Transverse colon (tissue), 4 donors: ENCODE measurements around the gene IFI35.

Experiments
- POLR2A ChIP-seq: fragments of 450-650 bp; IDR thresholded peaks from one replicate; pipeline ENCODE4 v1.6.1; 2016; ENCODE audit warnings: antibody characterized with exemption, mild to moderate bottlenecking, moderate library complexity
- POLR2AphosphoS5 ChIP-seq, 3 donors: sonication (generic); formaldehyde crosslinking; IDR thresholded peaks; one replicate each; pipeline ENCODE4 v1.6.1; 2016; ENCODE audit warnings: antibody characterized with exemption in 3 of 3
- TF ChIP-seq, protein P1 (sequence below), 5 experiments: fragments of 200-600 bp in 3 of 5; fragments of 450-650 bp in 2 of 5; sonication (generic) in 3 of 5; IDR thresholded peaks; 1 replicate in 2 of 5; 2 replicates in 3 of 5; pipeline ENCODE4 v1.5.1; 2016 to 2017; ENCODE audit warnings: antibody characterized with exemption in 5 of 5, inconsistent platforms in 3 of 5, mild to moderate bottlenecking in 2 of 5, moderate library complexity in 1 of 5

DNA sequence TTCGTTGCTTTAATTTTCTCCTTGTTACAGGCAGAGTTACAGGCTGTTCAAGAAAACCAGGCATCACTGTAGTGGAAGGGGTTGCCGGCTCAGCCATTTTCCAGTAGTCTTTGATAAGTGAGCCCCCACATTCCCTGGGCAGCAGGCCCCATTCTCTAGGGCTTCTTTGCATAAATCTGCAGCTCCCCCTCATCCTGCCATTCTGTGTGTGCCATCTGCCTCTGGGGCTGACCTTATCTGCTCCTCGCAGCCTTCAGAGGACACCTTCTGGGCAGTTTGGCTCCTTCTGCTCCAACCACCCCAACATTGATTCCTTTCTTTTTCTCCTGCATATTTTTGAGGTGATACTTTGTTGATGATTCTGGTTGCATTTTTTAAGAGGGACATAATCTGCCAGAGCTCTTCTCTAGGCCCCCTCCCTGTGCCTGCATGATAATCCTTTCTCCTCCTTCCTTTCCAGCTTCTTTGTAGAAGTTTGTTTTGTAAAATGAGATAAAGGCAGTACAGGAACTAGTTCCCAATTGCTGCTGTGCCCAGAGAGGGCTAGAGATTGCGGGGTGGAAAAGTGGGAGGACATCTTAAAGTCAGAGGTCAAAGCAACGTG is 35.5 kb downstream of the IFI35 start:
- TF ChIP-seq, protein P1, sequence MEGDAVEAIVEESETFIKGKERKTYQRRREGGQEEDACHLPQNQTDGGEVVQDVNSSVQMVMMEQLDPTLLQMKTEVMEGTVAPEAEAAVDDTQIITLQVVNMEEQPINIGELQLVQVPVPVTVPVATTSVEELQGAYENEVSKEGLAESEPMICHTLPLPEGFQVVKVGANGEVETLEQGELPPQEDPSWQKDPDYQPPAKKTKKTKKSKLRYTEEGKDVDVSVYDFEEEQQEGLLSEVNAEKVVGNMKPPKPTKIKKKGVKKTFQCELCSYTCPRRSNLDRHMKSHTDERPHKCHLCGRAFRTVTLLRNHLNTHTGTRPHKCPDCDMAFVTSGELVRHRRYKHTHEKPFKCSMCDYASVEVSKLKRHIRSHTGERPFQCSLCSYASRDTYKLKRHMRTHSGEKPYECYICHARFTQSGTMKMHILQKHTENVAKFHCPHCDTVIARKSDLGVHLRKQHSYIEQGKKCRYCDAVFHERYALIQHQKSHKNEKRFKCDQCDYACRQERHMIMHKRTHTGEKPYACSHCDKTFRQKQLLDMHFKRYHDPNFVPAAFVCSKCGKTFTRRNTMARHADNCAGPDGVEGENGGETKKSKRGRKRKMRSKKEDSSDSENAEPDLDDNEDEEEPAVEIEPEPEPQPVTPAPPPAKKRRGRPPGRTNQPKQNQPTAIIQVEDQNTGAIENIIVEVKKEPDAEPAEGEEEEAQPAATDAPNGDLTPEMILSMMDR (IDR thresholded peaks at IDR 0.05): no peak
- TF ChIP-seq POLR2A: no peak
- TF ChIP-seq POLR2AphosphoS5 (IDR thresholded peaks at IDR 0.05): no peak
